HCEC 1CT (cell line): ENCODE measurements around the gene APOH.

Experiments
- DNase-seq: peaks from one replicate; pipeline ENCODE4 v3.0.0-alpha.2; 2017

The APOH gene

GRCh38 chr17:66233023-66233753, 4.0 kb upstream of the APOH start:
- no peak for DNase-seq

GRCh38 chr17:66230922-66231591, 1.8 kb upstream of the APOH start:
- DNase-seq: no peak

GRCh38 chr17:66229783-66230538, 746 bp upstream of the APOH start:
- no peak for DNase-seq

- DNase-seq: no peak
Measured at GRCh38 chr17:66227212-66228045, 1.8 kb downstream of the APOH start.

GRCh38 chr17:66222798-66223350, 6.3 kb downstream of the APOH start:
- DNase-seq: no peak

- no peak for DNase-seq
Measured at GRCh38 chr17:66221755-66222530, 7.3 kb downstream of the APOH start.

- DNase-seq: no peak
Measured at GRCh38 chr17:66221343-66221742, 7.9 kb downstream of the APOH start.

- no peak for DNase-seq
Measured at GRCh38 chr17:66220079-66220835, 9.0 kb downstream of the APOH start.

- no peak for DNase-seq
Measured at GRCh38 chr17:66215529-66215911, 13.7 kb downstream of the APOH start.

GRCh38 chr17:66214884-66215528, 14.2 kb downstream of the APOH start:
- DNase-seq: no peak

GRCh38 chr17:66211047-66211810, 18.0 kb downstream of the APOH start:
- DNase-seq: no peak

- no peak for DNase-seq
Measured at GRCh38 chr17:66210208-66210574, 19.0 kb downstream of the APOH start.

- no peak for DNase-seq
Measured at GRCh38 chr17:66207936-66208335, 21.3 kb downstream of the APOH start.

GRCh38 chr17:66203274-66204015, 25.8 kb downstream of the APOH start:
- DNase-seq: no peak

- peak; percentile 65 for DNase-seq
Measured at GRCh38 chr17:66200685-66201092, 28.5 kb downstream of the APOH start.

- DNase-seq: no peak
Measured at GRCh38 chr17:66198242-66198641, 31.0 kb downstream of the APOH start.

GRCh38 chr17:66192378-66192687, 36.9 kb downstream of the APOH start:
- DNase-seq: no peak

GRCh38 chr17:66191593-66192377, 37.4 kb downstream of the APOH start, which contains the start of gene CEP112:
CEP112 (minus strand) TSS chr17:66192133.
- DNase-seq: peak; percentile 59
